T-helper 17 cell (primary cell): ENCODE data around the gene HNRNPA2B1. TPM values are rescaled to one million over a fixed set of nuclear protein-coding genes. Genes with fewer than 3 reads are reported as not detected.
"Not testable (repeated sequence)": the region's sequence is repeated elsewhere in the genome, so short reads cannot be mapped to it uniquely, and the experiment has no call there.

Source experiments
- ATAC-seq: fragments of 150-1000 bp; cut with Tn5 transposase; 2 replicates; pipeline ENCODE4 v1.10.0; 2021; ENCODE audit warnings: mild to moderate bottlenecking, moderate library complexity
- DNase-seq, 3 donors: peaks; one replicate each; pipeline versions ENCODE4 v3.0.0 to v3.0.0-alpha.2; 2020 to 2021
- H3K9me3 ChIP-seq: one replicate; pipeline ENCODE4 v1.7.0; 2013; ENCODE audit warnings: low read length, mild to moderate bottlenecking; ENCODE audit not compliant: control insufficient read depth, poor library complexity, severe bottlenecking
- H3K27ac Mint-ChIP-seq: one replicate; pipeline ENCODE4 v1.8.0; 2022; ENCODE audit warnings: mild to moderate bottlenecking, moderate library complexity, mixed read lengths
- H3K27me3 Mint-ChIP-seq: one replicate; pipeline ENCODE4 v1.8.0; 2022; ENCODE audit warnings: mixed read lengths
- H3K36me3 Mint-ChIP-seq: one replicate; pipeline ENCODE4 v1.8.0; 2022; ENCODE audit warnings: low read depth, mixed read lengths
- H3K4me1 Mint-ChIP-seq: one replicate; pipeline ENCODE4 v1.8.0; 2022; ENCODE audit warnings: mild to moderate bottlenecking, mixed read lengths
- H3K4me3 Mint-ChIP-seq: one replicate; pipeline ENCODE4 v1.8.0; 2022; ENCODE audit warnings: mild to moderate bottlenecking, moderate library complexity, mixed read lengths
- total RNA-seq, 4 donors: library from RNA in 2 of 4; stranded (reverse) in 2 of 4; gene quantifications; one replicate each; pipeline ENCODE4 v1.2.3 and lab custom pipeline; 2022 to 2026

HNRNPA2B1 gene
- total RNA-seq, 2 donors from 2014 or later = 392 to 399 TPM

DNA sequence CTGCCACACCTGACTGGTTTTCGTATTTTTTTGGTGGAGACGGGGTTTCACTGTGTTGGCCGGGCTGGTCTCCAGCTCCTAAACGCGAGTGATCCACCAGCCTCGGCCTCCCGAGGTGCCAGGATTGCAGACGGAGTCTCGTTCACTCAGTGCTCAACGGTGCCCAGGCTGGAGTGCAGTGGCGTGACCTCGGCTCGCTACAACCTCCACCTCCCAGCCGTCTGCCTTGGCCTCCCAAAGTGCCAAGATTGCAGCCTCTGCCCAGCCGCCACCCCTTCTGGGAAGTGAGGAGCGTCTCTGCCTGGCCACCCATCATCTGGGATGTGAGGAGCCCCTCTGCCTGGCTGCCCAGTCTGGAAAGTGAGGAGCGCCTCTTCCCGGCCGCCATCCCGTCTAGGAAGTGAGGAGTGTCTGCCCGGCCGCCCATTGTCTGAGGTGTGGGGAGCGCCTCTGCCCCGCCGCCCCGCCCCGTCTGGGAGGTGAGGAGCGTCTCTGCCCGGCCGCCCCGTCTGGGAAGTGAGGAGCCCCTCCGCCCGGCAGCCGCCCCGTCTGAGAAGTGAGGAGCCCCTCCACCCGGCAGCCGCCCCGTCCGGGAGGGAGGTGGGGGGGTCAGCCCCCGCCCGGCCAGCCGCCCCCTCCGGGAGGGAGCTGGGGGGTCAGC, 52.8 kb downstream of the HNRNPA2B1 start:
- DNase-seq, ATAC-seq, H3K9me3 ChIP-seq, H3K4me3 Mint-ChIP-seq, H3K27ac Mint-ChIP-seq, H3K36me3 Mint-ChIP-seq: not testable (repeated sequence)
- Mint-ChIP-seq H3K27me3 (peaks cover 19% of the 10 kb centered on the region), H3K4me1 (peaks cover 14% of the 10 kb centered on the region)

DNA sequence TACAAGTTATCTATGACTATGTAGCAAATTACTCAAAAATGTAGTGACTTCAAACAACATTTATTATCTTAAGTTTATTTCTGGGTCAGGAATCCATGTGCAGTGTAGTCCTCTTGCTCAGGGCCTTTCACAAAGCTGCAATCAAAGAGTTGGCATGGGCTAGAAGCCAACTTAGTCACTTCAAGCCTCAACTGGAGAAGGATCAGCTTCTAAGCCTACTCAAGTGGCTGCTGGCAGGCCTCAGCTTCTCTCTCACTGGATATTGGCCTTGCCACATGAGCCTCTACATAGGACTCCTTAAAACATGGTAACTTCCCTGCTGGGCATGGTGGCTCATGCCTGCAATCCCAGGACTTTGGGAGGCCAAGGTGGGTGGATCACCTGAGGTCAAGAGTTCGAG, 53.5 kb downstream of the HNRNPA2B1 start:
- H3K4me3 Mint-ChIP-seq = no peak overlapping the region
- H3K27me3 Mint-ChIP-seq = peaks cover 22% of the 10 kb centered on the region
- H3K27ac Mint-ChIP-seq = no peak overlapping the region
- ATAC-seq = no peak
- H3K4me1 Mint-ChIP-seq = peaks cover 14% of the 10 kb centered on the region
- DNase-seq = no peak
- H3K36me3 Mint-ChIP-seq = no peaks in the 10 kb centered on the region
- no peaks in the 10 kb centered on the region for H3K9me3 ChIP-seq

DNA sequence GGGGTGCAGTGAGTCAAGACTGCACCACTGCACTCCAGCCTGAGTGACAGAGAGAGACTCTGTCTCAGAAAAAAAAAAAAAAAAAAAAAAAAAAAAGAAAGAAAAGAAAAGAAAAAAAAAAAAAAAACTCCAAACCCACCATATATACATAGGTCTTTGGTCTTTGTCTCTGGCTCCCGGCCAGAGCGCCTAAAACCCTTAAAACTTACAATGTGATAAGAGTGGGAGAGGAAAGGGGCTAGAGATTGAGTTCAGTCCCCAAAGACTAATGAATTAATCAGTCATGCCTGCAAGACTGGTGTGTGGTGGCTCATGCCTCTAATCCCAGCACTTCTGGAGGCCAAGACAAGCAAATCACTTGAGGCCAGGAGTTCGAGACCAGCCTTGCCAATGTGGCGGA, 55.3 kb downstream of the HNRNPA2B1 start:
- no peaks in the 10 kb centered on the region for H3K36me3 Mint-ChIP-seq
- peak overlapping the region; percentile 14 for H3K27ac Mint-ChIP-seq
- H3K9me3 ChIP-seq = no peaks in the 10 kb centered on the region
- DNase-seq (no peak), ATAC-seq (no peak)
- no peak overlapping the region for H3K4me3 Mint-ChIP-seq
- peaks cover 22% of the 10 kb centered on the region for H3K27me3 Mint-ChIP-seq
- H3K4me1 Mint-ChIP-seq = peaks cover 2% of the 10 kb centered on the region

DNA sequence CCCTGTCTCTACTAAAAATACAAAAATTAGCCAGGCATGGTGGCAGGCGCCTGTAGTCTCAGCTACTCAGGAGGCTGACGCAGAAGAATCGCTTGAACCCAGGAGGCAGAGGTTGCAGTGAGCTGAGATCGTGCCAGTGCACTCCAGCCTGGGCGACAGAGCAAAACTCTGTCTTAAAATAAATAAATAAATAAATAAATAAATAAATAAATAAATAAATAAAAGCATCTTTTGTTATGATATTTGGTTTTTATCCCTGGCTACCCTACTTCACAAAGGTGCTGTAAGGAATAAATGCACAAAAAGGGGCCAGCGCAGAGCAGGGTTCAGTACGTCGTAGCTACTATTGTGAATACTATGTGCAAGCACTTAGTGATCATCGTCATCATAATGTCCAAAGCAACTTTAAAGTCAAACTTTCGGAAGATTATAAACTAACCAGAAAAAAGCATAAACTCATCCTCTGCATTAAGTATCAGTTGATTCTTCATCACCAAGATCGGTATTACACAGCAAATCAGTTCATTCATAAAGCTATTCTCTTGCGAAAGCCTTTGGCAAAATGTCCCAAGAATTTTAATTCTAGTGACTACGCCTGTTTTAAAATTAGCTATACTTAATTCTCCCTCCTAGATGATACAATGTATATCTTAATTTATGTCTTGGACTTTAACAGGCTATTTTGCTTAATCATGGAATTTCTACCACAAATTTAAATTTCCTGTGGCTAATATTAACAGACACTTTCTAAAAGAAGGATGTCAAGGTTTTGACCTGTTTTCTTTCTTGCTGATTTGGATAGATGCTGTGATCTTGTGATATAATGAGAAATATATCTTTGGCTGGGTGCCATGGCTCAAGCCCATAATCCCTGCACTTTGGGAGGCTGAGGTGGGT, 56.1 kb downstream of the HNRNPA2B1 start:
- H3K27me3 Mint-ChIP-seq = peaks cover 22% of the 10 kb centered on the region
- H3K4me3 Mint-ChIP-seq = no peak overlapping the region
- ATAC-seq = no peak
- H3K36me3 Mint-ChIP-seq = no peaks in the 10 kb centered on the region
- peaks cover 2% of the 10 kb centered on the region for H3K4me1 Mint-ChIP-seq
- no peak for DNase-seq
- peak overlapping the region; percentile 14 for H3K27ac Mint-ChIP-seq
- no peaks in the 10 kb centered on the region for H3K9me3 ChIP-seq

DNA sequence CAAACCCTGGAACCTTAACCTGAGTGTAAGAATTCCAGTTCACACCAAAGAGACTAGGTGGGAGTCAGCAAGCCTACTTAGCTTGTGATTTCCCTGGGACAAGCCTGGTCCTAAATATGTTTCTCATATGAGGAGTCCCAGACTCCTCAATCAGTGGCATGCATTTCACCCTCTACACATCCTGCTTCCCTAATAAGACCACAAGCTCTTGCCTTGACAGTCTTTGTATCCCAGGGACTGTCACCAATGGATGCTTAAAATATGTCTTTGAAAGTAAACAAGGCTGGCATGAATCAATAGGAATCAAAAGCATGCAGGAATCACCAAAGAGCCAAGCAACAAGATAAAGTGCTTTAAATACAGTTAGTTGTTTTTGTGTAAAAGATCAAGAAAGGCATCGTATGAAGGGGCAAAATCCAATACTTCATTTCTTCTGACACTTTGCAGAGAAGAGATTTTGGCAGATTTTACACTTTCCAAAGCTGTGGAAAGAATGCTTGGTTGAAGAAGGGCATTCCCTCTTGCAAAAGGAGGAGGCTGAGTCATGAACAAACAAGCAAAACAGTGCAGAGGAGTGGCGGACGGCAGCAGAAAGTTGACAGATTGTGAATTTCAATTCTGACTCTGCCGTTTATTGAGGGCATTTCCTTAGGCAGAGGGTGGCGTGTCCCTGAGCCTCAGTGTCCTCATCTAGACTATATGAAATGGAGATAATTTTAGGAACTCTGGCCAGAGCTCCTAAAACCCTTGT, 57.1 kb downstream of the HNRNPA2B1 start:
- Mint-ChIP-seq H3K27ac (no peak overlapping the region), H3K4me3 (no peak overlapping the region), H3K27me3 (peaks cover 22% of the 10 kb centered on the region), H3K4me1 (peaks cover 2% of the 10 kb centered on the region), H3K36me3 (no peaks in the 10 kb centered on the region)
- no peaks in the 10 kb centered on the region for H3K9me3 ChIP-seq
- ATAC-seq (no peak), DNase-seq (no peak)

DNA sequence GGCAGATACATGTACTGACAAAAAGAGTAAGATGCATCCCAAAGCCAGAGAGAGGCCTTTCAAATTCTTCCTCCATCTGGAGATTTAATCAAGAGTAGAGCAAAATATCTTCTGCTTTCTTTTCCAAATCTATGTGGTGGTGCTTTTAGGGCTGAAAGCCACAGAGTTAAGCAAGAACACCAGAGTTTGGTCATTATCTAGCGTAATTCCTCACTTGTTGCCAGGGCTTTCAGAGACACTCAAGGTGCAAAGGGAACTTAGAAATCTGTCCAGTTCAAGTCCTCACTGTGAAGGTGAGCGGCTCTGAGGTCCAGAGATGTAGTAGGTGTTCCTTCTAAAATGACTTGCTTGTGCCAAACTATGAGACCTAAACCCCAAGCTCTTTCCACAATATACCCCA, 59.5 kb downstream of the HNRNPA2B1 start:
- Mint-ChIP-seq H3K36me3 (no peaks in the 10 kb centered on the region), H3K27ac (no peak overlapping the region), H3K27me3 (peaks cover 22% of the 10 kb centered on the region), H3K4me1 (peaks cover 2% of the 10 kb centered on the region), H3K4me3 (no peak overlapping the region)
- no peak for DNase-seq
- no peak for ATAC-seq
- H3K9me3 ChIP-seq = no peaks in the 10 kb centered on the region

DNA sequence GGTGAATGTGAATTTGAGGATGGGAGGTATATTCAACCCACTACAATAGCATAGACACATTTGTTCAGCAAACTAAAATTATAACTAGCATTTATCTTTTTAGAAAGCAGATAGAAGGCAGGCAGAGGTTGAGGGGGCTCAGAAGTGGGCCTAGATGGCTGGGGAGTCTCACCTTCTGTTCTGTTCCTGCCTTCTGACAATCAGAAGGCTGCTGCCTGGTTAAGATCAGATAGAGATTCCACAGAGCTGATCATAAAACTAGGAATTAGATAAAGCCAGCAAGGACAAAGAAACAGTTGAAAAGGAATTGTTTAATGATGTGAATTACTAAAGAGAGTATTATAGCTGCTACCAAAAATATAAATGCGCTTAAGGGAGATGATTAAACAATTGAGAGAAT, 60.2 kb downstream of the HNRNPA2B1 start:
- ATAC-seq (no peak), DNase-seq (no peak)
- Mint-ChIP-seq H3K27ac (no peak overlapping the region), H3K4me3 (no peak overlapping the region), H3K36me3 (no peaks in the 10 kb centered on the region), H3K4me1 (peaks cover 2% of the 10 kb centered on the region), H3K27me3 (peaks cover 22% of the 10 kb centered on the region)
- H3K9me3 ChIP-seq = no peaks in the 10 kb centered on the region

Other genes starting within 250 kb of the HNRNPA2B1 start
- gene NFE2L3, start 48.5 kb downstream of the HNRNPA2B1 start, total RNA-seq = 1 to 10 TPM; 3.9 to 4.3 TPM
- gene CBX3, start 999 bp upstream of the HNRNPA2B1 start, total RNA-seq = 100 to 1,000 TPM in 1 of 2 donors, 10 to 100 TPM in 1; 98.3 to 102 TPM
- gene SNX10, start 91.1 kb upstream of the HNRNPA2B1 start, total RNA-seq = 10 to 100 TPM in 1 of 2 donors, 1 to 10 TPM in 1; 9.8 to 12.4 TPM